Stimulated activated naive CD8-positive, alpha-beta T cell treated with anti-CD3 and anti-CD28 coated beads, Interleukin-15, amount 100 ng/mL, for 72 hours (primary cell): ENCODE data around the gene INTS1.

ENCODE experiments used
- ATAC-seq: fragments of 150-1000 bp; cut with Tn5 transposase; 2 replicates; pipeline ENCODE4 v1.10.0; 2021; ENCODE audit warnings: mild to moderate bottlenecking, moderate library complexity
- DNase-seq, 2 donors: peaks; one replicate each; pipeline ENCODE4 v3.0.0; 2021 to 2022
- H3K27ac Mint-ChIP-seq, 2 donors: one replicate each; pipeline ENCODE4 v1.8.0; 2022; ENCODE audit warnings: mild to moderate bottlenecking in 2 of 2, mixed read lengths in 2 of 2, moderate library complexity in 2 of 2
- H3K27me3 Mint-ChIP-seq: one replicate; pipeline ENCODE4 v1.8.0; 2022; ENCODE audit warnings: mixed read lengths
- H3K4me1 Mint-ChIP-seq: one replicate; pipeline ENCODE4 v1.8.0; 2022; ENCODE audit warnings: mild to moderate bottlenecking, mixed read lengths
- H3K4me3 Mint-ChIP-seq, 2 donors: one replicate each; pipeline ENCODE4 v1.8.0; 2022; ENCODE audit warnings: mild to moderate bottlenecking in 2 of 2, mixed read lengths in 2 of 2, moderate library complexity in 1 of 2
- H3K9me3 Mint-ChIP-seq, 2 donors: one replicate each; pipeline ENCODE4 v1.8.0; 2022; ENCODE audit warnings: mixed read lengths in 2 of 2

The INTS1 gene

DNA sequence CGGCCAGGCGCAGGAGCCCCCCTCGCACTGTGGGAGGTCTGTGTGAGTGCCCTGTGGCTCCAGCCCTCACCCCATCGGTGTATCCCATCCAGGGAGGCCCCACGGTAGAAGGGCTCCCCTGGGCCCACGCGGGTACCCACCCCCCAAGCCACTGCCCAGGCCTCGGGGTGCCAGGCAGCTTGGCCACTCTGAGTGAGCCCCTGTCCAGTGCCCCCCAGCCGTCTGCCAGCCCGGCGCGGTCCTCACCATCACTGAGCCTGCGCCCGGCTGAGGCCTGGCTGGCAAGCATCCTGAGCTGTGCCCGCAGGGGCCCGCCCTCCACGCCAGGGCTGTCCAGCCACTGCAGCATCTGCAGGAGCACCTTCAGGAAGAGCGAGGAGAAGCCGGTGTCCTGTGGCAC lies 25.7 kb downstream of the INTS1 start:
- no peak for ATAC-seq

DNA sequence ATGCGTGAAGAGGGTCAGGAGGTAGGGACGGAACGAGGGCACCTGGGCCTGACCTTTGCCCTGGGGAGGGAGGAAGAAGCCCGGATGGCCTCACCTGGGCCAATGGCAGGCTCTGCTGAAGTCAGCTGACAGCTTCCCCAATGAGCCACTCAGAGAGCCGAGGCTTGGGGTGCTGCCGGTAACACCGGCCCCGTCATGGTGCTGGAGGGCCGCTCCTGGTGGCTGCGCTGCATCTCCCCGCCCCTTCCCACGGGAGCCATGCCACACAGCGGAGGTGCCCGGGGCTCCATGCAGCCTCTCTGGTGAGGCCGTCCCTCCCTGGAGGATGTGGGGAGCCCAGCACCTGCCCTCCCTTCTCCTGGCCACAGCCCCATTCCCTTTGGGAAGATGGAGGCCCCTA lies 27.3 kb downstream of the INTS1 start:
- no peak for ATAC-seq
- Mint-ChIP-seq H3K4me1 (peaks cover 19% of the 10 kb centered on the region), H3K27me3 (no peaks in the 10 kb centered on the region)

More for the DNA sequence above, 25.7 kb downstream of the INTS1 start:
- H3K27ac Mint-ChIP-seq, result no peak overlapping the region
- DNase-seq, result no peak
- H3K27me3 Mint-ChIP-seq, result no peaks in the 10 kb centered on the region
- H3K4me1 Mint-ChIP-seq, result peaks cover 15% of the 10 kb centered on the region
- H3K9me3 Mint-ChIP-seq, result no peaks in the 10 kb centered on the region
- no peak overlapping the region for H3K4me3 Mint-ChIP-seq

GRCh38 chr7:1475991-1476390 lies 28.2 kb downstream of the INTS1 start:
- Mint-ChIP-seq H3K9me3 (no peaks in the 10 kb centered on the region), H3K4me1 (peaks cover 19% of the 10 kb centered on the region), H3K27ac (no peak overlapping the region), H3K27me3 (no peaks in the 10 kb centered on the region), H3K4me3 (no peak overlapping the region)
- ATAC-seq (no peak), DNase-seq (no peak)

More for the DNA sequence above, 27.3 kb downstream of the INTS1 start:
- Mint-ChIP-seq H3K9me3 (no peaks in the 10 kb centered on the region), H3K27ac (no peak overlapping the region), H3K4me3 (no peak overlapping the region)
- DNase-seq, result no peak

- DNase-seq (no peak), ATAC-seq (no peak)
- H3K9me3 Mint-ChIP-seq, result no peaks in the 10 kb centered on the region
- H3K4me3 Mint-ChIP-seq, result no peak overlapping the region
- peaks cover 19% of the 10 kb centered on the region for H3K4me1 Mint-ChIP-seq
- H3K27me3 Mint-ChIP-seq, result no peaks in the 10 kb centered on the region
- no peak overlapping the region for H3K27ac Mint-ChIP-seq
Observed at GRCh38 chr7:1475393-1475792, 28.8 kb downstream of the INTS1 start.

DNA sequence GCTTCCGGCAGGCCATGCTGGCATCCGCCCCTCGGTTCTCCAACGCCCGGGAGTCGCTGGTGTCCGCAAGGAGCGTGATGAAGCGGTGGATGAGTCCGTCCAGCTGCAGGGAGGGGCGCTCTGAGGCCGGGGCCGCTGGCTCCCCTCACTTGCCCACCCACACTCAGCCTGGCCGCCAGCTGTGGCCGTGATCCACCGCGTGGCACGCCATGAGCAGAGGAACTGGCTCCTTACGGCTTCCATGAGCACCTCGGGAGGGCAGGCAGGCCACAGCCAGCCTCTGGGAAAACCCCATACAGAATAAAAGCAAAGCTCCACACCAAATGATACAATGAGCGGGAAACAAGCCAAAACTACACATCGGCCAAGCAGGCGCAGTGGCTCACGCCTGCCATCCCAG lies 29.5 kb downstream of the INTS1 start:
- no peak overlapping the region for H3K4me3 Mint-ChIP-seq
- H3K9me3 Mint-ChIP-seq, result no peaks in the 10 kb centered on the region
- ATAC-seq, result no peak
- H3K27ac Mint-ChIP-seq, result peak overlapping the region in 1 of 2 donors; percentile 4
- H3K27me3 Mint-ChIP-seq, result no peaks in the 10 kb centered on the region
- no peak for DNase-seq
- peaks cover 19% of the 10 kb centered on the region for H3K4me1 Mint-ChIP-seq

GRCh38 chr7:1473864-1474512 lies 30.2 kb downstream of the INTS1 start:
- peak; percentile 71 for ATAC-seq
- no peaks in the 10 kb centered on the region for H3K9me3 Mint-ChIP-seq
- peak; percentile 78 to 80 for DNase-seq
- H3K4me3 Mint-ChIP-seq, result no peak overlapping the region
- H3K27ac Mint-ChIP-seq, result peak overlapping the region in 1 of 2 donors; percentile 81
- peaks cover 19% of the 10 kb centered on the region for H3K4me1 Mint-ChIP-seq
- H3K27me3 Mint-ChIP-seq, result no peaks in the 10 kb centered on the region

DNA sequence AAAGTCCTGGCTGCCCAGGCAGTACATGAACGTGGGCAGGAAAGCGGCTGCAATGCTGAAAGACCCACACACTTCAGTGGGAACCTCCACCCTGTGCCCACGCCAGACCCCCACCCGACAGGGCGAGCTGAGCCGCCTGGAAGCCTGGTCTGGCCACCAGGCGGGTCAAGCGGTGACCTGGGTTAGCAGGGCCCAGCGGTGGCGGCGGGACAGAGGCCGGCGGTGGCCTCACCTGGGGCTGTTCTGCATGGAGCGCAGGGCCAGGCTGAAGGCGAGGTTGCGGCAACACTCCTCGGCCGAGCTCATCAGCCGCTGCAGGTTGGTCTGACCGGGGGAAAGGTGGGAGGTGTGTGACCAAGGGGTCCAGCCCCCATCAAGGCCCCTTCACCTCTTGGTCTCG lies 33.3 kb downstream of the INTS1 start:
- no peak overlapping the region for H3K27ac Mint-ChIP-seq
- ATAC-seq, result no peak
- H3K4me3 Mint-ChIP-seq, result no peak overlapping the region
- no peak for DNase-seq
- H3K27me3 Mint-ChIP-seq, result no peaks in the 10 kb centered on the region
- H3K9me3 Mint-ChIP-seq, result no peaks in the 10 kb centered on the region
- H3K4me1 Mint-ChIP-seq, result peaks cover 26% of the 10 kb centered on the region

DNA sequence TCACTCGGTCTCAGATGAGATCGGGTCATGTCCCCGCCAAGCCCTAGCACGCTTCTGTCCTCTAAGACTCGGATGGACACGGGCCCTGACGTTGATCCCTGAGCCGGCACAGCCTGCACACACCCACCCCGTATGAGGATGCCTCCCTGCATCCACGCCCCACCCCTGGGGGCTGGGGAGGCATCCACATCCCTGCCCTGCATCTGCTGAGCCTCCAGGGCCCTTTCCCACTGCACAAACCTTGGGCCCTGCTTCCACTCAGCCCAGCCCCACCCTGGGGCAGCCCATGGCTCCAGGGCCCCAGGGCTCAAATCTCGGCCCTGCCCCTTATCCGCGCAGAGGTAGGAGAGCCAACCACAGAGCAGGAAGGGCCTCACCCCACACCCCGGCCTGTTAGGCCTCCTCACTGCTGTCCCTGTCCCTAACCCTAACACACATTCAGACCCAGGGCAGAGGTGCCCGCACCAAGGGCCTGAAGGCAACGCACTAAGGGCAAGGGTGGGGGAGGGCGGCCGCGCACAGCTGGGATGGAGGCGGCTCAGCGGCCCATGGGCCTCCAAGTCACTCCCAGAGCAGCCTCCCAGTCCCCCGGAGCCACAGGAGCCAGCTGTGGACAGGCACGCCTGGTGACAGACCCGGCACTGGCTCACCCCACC lies 35.4 kb downstream of the INTS1 start:
- DNase-seq (no peak), ATAC-seq (peak; percentile 1)

GRCh38 chr7:1468203-1468602 lies 36.0 kb downstream of the INTS1 start:
- DNase-seq, result no peak
- Mint-ChIP-seq H3K9me3 (no peaks in the 10 kb centered on the region), H3K27me3 (no peaks in the 10 kb centered on the region), H3K4me1 (peaks cover 8% of the 10 kb centered on the region), H3K4me3 (no peak overlapping the region), H3K27ac (no peak overlapping the region)
- no peak for ATAC-seq

More for the DNA sequence above, 35.4 kb downstream of the INTS1 start:
- Mint-ChIP-seq H3K9me3 (no peaks in the 10 kb centered on the region), H3K4me1 (peaks cover 14% of the 10 kb centered on the region), H3K4me3 (no peak overlapping the region), H3K27me3 (no peaks in the 10 kb centered on the region), H3K27ac (no peak overlapping the region)

DNA sequence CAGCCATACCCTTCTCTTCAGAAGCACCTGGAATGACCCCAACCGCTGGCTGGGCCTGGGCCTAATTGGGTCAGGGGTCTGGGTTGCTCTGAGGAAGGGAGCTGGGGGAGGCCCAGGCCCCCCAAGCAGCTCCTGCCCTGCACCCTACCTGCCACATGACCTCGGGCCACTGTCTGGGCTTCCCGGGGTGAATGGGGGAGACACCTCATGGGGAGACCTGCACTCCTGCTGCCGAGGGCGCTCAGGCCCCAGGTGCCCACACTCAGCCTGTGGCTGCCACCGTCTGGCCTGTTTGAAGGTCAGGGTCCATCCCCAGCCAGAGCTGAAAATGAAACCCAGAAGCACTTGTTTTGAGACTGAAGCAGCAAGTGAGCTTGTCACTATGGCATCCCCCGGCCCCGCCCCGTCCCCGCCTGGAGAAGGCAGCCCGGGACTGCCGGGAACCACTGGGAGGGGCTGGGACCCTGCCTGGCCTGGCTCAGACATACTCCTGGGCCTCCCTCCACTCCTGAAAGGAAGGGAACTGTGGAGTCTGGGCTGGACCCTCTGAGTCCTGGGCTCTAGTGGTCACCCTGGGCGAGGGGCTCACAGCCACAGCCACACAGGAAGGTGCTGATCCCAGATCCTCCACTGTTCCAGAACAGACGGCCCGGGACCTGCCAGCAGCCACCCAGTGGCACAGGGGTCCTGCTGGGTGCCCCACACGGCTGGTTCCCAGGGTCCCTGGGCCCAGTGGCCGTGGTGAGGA lies 37.5 kb downstream of the INTS1 start:
- Mint-ChIP-seq H3K27ac (no peak overlapping the region), H3K27me3 (no peaks in the 10 kb centered on the region), H3K9me3 (no peaks in the 10 kb centered on the region), H3K4me3 (no peak overlapping the region), H3K4me1 (peaks cover 7% of the 10 kb centered on the region)
- ATAC-seq (no peak), DNase-seq (no peak)

DNA sequence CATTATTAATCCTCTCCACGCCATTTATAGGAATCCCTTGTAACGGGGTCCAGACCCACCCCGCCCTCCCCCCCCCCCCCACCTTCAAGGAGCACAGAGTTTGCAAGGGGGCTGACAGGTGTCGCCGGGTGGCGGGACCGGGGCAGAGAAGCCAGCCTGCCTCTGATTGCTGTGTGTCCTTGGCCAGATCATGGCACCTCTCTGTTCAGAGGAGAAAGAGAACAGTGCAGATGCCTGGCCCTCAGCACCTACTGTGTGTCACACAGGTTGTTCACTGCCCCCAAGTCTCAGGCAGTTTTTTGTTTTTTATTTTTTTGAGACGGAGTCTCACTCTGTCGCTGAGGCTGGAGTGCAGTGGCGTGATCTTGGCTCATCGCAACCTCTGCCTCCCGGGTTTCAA lies 39.5 kb downstream of the INTS1 start:
- no peaks in the 10 kb centered on the region for H3K9me3 Mint-ChIP-seq
- ATAC-seq, result no peak

DNA sequence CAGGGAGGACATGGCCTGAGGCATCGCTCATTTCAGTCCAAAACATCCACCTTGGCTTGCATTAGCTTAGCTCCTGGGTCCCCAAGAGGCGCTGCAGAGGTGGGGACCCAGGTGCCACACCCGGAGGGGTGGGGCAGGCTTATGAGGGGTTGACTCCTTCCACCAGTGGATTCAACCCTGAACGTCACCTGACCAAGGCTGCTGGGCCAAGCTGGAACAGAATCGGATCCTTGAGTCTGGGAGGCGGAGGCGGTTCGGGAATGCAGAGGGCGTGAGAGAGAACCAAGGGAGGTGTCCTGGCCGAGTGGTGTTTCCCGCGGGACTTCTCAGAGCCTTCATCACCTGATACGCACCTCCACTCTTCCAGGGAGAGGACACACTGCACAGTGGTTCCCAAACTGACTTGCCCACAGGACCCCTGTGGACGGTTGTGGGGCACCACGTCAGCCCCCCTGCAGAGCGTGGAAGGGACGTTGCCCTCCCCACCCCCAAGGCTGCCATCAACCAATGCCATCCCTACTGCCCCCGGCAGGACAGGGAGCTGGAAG lies 40.4 kb downstream of the INTS1 start:
- Mint-ChIP-seq H3K27ac (no peak overlapping the region), H3K27me3 (no peaks in the 10 kb centered on the region), H3K4me1 (peaks cover 27% of the 10 kb centered on the region), H3K4me3 (no peak overlapping the region), H3K9me3 (no peaks in the 10 kb centered on the region)
- DNase-seq (no peak), ATAC-seq (no peak)

More for the DNA sequence above, 39.5 kb downstream of the INTS1 start:
- H3K4me1 Mint-ChIP-seq, result peaks cover 24% of the 10 kb centered on the region
- H3K27ac Mint-ChIP-seq, result no peak overlapping the region
- H3K27me3 Mint-ChIP-seq, result no peaks in the 10 kb centered on the region
- DNase-seq, result no peak
- no peak overlapping the region for H3K4me3 Mint-ChIP-seq

DNA sequence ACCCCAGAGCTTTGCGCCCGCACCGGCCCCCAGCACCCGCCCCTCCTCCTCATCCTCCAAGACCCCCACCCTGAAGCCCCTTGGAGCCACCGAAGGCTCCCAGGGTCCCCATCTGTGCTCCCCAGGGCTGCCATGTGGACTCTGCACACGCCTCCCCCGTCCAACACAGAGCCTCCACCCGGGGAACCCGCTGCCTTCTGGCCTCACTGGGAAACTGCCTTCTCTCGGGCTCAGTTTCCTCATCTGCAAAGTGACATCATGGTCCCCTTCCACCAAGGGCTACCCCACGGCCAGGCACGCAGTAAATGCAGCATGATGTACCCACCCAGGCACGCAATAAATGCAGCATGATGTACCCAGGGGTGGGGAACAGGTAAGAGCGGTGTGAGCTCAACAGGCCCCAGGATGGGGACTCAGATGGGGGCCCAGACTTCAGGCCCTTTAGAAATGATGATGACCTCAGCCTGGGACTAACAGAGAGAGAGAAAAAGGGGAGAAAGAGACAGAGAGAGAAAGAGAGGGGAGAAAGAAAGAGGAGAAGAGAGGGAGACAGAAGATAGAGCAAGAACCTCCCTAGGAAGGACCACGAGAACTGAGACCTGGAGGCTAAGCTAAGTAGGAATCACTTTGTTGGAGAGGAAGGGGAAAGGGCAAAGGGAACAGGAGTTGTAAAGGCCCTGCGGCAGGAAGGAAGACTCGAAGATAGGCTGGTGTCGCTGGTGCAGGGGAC lies 42.4 kb downstream of the INTS1 start:
- ATAC-seq (no peak), DNase-seq (no peak)
- Mint-ChIP-seq H3K9me3 (no peaks in the 10 kb centered on the region), H3K27me3 (peaks cover 13% of the 10 kb centered on the region), H3K4me1 (peaks cover 46% of the 10 kb centered on the region), H3K4me3 (peak overlapping the region in 1 of 2 donors; percentile 42), H3K27ac (peak overlapping the region in 1 of 2 donors; percentile 37)

GRCh38 chr7:1460821-1461645 lies 43.2 kb downstream of the INTS1 start:
- peak overlapping the region; percentile 21 to 26 for H3K4me3 Mint-ChIP-seq
- DNase-seq (no peak), ATAC-seq (no peak)
- H3K9me3 Mint-ChIP-seq, result no peaks in the 10 kb centered on the region
- peaks cover 13% of the 10 kb centered on the region for H3K27me3 Mint-ChIP-seq
- H3K27ac Mint-ChIP-seq, result peak overlapping the region in 1 of 2 donors; percentile 27
- H3K4me1 Mint-ChIP-seq, result peaks cover 40% of the 10 kb centered on the region
